ENCODE data around the gene C16orf96. TPM values are rescaled to one million over a fixed set of nuclear protein-coding genes. Genes with fewer than 3 reads are reported as not detected.
A peak's percentile ranks its signal among the peaks of the same experiment; 100 is the strongest.

Gene C16orf96
- total RNA-seq, 1 experiment from 2014 or later, result 1.4 TPM

GRCh38 chr16:4529085-4530060 is 26.8 kb upstream of the C16orf96 start:
- peak overlapping the region; percentile 31 for H3K27ac ChIP-seq (ENCODE audit: insufficient read length, low read depth, low read length)
- DNase-seq, result peak; percentile 84
- peak overlapping the region; percentile 2 for H3K4me2 ChIP-seq (ENCODE audit: insufficient read depth, insufficient read length, low read length)
- no peak overlapping the region for H2AFZ ChIP-seq (ENCODE audit: low read length)
- no peak overlapping the region for H3K4ac ChIP-seq (ENCODE audit: low read depth, low read length)
- no peak overlapping the region for H3T11ph ChIP-seq (ENCODE audit: low read length)
- H3K79me2 ChIP-seq (ENCODE audit: insufficient read depth, low read length), result no peaks in the 10 kb centered on the region
- H3K9me3 Mint-ChIP-seq, result no peaks in the 10 kb centered on the region
- H4K5ac ChIP-seq (ENCODE audit: insufficient read length, low read depth, low read length), result no peak overlapping the region
- H3K27me3 ChIP-seq (ENCODE audit: insufficient read depth, low read length), result no peaks in the 10 kb centered on the region
- H3K4me1 Mint-ChIP-seq, result peaks cover 26 to 30% of the 10 kb centered on the region in 2 experiments
- peaks cover 4% of the 10 kb centered on the region; the same call in 1 of the 2 replicates for H3K4me1 ChIP-seq (ENCODE audit: insufficient read depth, low read length)
- no peak overlapping the region for H4K8ac ChIP-seq (replicated peaks; ENCODE audit: insufficient read length, low read depth, low read length)
- H4K20me1 ChIP-seq (ENCODE audit: control insufficient read depth, insufficient read depth, insufficient read length), result no peaks in the 10 kb centered on the region
- no peaks in the 10 kb centered on the region for H3K23me2 ChIP-seq (ENCODE audit: insufficient read length, low read depth, low read length, poor library complexity, severe bottlenecking)
- no peak overlapping the region for H2BK120ac ChIP-seq (ENCODE audit: low read depth, low read length, poor library complexity, severe bottlenecking)
- H2BK5ac ChIP-seq (ENCODE audit: insufficient read length, low read length), result no peak overlapping the region
- H2BK12ac ChIP-seq (ENCODE audit: insufficient read length, low read depth, low read length), result no peak overlapping the region
- no peaks in the 10 kb centered on the region for H3K9me3 ChIP-seq (ENCODE audit: control insufficient read depth, low read depth, low read length)
- H3K56ac ChIP-seq (ENCODE audit: insufficient read length, low read depth, low read length), result no peak overlapping the region
- TF ChIP-seq CTCF (conservative IDR thresholded peaks at IDR 0.05), result peak; percentile 20; the same call in 2 of the 3 replicates
- H3K4me3 Mint-ChIP-seq, result peak overlapping the region; percentile 2 to 57; a peak in 3 of 5 replicates
- no peak overlapping the region for H2BK15ac ChIP-seq (ENCODE audit: low read depth, low read length)
- no peaks in the 10 kb centered on the region; the same call in none of the 2 replicates for H3K27me3 Mint-ChIP-seq (ENCODE audit: low read depth)
- H2BK20ac ChIP-seq (ENCODE audit: low read depth, low read length, poor library complexity, severe bottlenecking), result no peak overlapping the region
- H3K14ac ChIP-seq (ENCODE audit: insufficient read depth, low read length), result peak overlapping the region; percentile 14; the same call in 1 of the 2 replicates
- no CpG with 5 or more reads among the region's 16 CpGs for WGBS (ENCODE audit: extremely low coverage, insufficient read length, low lambda C conversion rate)
- H3K18ac ChIP-seq (ENCODE audit: insufficient read length, low read depth, low read length), result no peak overlapping the region
- H4K91ac ChIP-seq (ENCODE audit: insufficient read length, low read depth, low read length), result no peak overlapping the region
- no peak overlapping the region for H3K23ac ChIP-seq (ENCODE audit: insufficient read length, low read depth, low read length)
- H2AK5ac ChIP-seq (ENCODE audit: insufficient read length, low read length), result no peak overlapping the region
- no peak overlapping the region for H3K9ac ChIP-seq (ENCODE audit: extremely low read depth, insufficient read length, low read length)
- H3K36me3 Mint-ChIP-seq (ENCODE audit: insufficient read depth in 1 of 3, low read depth in 3 of 3), result peaks cover 16 to 29% (median 26%) of the 10 kb centered on the region in 3 experiments; a peak in 6 of 7 replicates
- peak overlapping the region; percentile 94 to 98 (median 98) for H3K27ac Mint-ChIP-seq
- H3K79me1 ChIP-seq (ENCODE audit: insufficient read depth, low read depth, low read length, poor library complexity, severe bottlenecking), result no peaks in the 10 kb centered on the region
